ENCODE results near the gene CDC34.
A peak's percentile ranks its signal among the peaks of the same experiment; 100 is the strongest.

Gene CDC34

GRCh38 chr19:485583-486236 lies 45.9 kb upstream of the CDC34 start:
- in situ Hi-C loops (cut with MboI; ENCODE audit: low pct_unique_long_range_greater_than_20kb, low sequenced_read_pairs, unreplicated experiment): no loop called here
- TF ChIP-seq CTCF (IDR thresholded peaks at IDR 0.05; ENCODE audit: extremely low read depth, insufficient read depth, missing control alignments): no peak
- DNase-seq (ENCODE audit: low spot score): no peak

- TF ChIP-seq CTCF (IDR thresholded peaks at IDR 0.05; ENCODE audit: extremely low read depth, insufficient read depth, missing control alignments): no peak
- DNase-seq (ENCODE audit: low spot score): peak; percentile 99
- in situ Hi-C loops (cut with MboI; ENCODE audit: low pct_unique_long_range_greater_than_20kb, low sequenced_read_pairs, unreplicated experiment): no loop called here
Observed at GRCh38 chr19:488505-489417, 42.8 kb upstream of the CDC34 start.

- no peak for TF ChIP-seq CTCF (IDR thresholded peaks at IDR 0.05; ENCODE audit: extremely low read depth, insufficient read depth, missing control alignments)
- peak; percentile 66 for DNase-seq (ENCODE audit: low spot score)
- in situ Hi-C loops (cut with MboI; ENCODE audit: low pct_unique_long_range_greater_than_20kb, low sequenced_read_pairs, unreplicated experiment): no loop called here
Observed at GRCh38 chr19:489418-490196, 42.0 kb upstream of the CDC34 start.

GRCh38 chr19:491146-491741 lies 40.3 kb upstream of the CDC34 start:
- in situ Hi-C loops (cut with MboI; ENCODE audit: low pct_unique_long_range_greater_than_20kb, low sequenced_read_pairs, unreplicated experiment): no loop called here
- no peak for DNase-seq (ENCODE audit: low spot score)
- no peak for TF ChIP-seq CTCF (IDR thresholded peaks at IDR 0.05; ENCODE audit: extremely low read depth, insufficient read depth, missing control alignments)

GRCh38 chr19:492091-492531 lies 39.4 kb upstream of the CDC34 start:
- in situ Hi-C loops (cut with MboI; ENCODE audit: low pct_unique_long_range_greater_than_20kb, low sequenced_read_pairs, unreplicated experiment): no loop called here
- no peak for DNase-seq (ENCODE audit: low spot score)
- no peak for TF ChIP-seq CTCF (IDR thresholded peaks at IDR 0.05; ENCODE audit: extremely low read depth, insufficient read depth, missing control alignments)
